ENCODE results near the gene SPAG5.
A peak's percentile ranks its signal among the peaks of the same experiment; 100 is the strongest.

Gene SPAG5, protein sequence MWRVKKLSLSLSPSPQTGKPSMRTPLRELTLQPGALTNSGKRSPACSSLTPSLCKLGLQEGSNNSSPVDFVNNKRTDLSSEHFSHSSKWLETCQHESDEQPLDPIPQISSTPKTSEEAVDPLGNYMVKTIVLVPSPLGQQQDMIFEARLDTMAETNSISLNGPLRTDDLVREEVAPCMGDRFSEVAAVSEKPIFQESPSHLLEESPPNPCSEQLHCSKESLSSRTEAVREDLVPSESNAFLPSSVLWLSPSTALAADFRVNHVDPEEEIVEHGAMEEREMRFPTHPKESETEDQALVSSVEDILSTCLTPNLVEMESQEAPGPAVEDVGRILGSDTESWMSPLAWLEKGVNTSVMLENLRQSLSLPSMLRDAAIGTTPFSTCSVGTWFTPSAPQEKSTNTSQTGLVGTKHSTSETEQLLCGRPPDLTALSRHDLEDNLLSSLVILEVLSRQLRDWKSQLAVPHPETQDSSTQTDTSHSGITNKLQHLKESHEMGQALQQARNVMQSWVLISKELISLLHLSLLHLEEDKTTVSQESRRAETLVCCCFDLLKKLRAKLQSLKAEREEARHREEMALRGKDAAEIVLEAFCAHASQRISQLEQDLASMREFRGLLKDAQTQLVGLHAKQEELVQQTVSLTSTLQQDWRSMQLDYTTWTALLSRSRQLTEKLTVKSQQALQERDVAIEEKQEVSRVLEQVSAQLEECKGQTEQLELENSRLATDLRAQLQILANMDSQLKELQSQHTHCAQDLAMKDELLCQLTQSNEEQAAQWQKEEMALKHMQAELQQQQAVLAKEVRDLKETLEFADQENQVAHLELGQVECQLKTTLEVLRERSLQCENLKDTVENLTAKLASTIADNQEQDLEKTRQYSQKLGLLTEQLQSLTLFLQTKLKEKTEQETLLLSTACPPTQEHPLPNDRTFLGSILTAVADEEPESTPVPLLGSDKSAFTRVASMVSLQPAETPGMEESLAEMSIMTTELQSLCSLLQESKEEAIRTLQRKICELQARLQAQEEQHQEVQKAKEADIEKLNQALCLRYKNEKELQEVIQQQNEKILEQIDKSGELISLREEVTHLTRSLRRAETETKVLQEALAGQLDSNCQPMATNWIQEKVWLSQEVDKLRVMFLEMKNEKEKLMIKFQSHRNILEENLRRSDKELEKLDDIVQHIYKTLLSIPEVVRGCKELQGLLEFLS

DNA sequence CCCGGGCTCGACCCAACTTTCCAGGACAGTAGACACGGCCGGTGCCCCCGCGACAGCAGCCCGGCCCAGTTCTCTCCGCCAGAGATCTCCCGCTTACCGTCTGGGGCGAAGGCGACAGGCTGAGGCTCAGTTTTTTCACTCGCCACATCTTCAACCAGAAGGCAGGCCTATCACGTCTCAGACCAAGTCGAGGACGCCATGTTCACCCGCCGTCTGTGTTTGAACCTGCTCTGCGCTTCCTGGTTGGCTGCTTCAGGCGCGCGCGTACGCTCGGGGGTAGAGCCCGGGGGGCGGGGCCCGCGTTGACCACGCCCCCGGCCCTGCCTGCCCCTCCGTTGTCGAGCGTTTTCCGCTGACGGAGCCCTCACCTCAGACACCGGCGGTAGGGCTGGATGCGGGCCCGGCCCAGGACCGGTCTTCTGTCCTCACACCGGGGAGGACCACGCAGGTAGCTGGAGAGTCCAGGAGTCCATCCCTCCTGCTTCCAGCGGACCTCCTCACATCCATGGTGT, at the start of gene SPAG5:
Gene SPAG5, minus strand, starts transcription at position 227 of the 512 bp plus-strand sequence. Its CDS starts 79 bp downstream, at position 148.
- peak; percentile 45 for FAIRE-seq

DNA sequence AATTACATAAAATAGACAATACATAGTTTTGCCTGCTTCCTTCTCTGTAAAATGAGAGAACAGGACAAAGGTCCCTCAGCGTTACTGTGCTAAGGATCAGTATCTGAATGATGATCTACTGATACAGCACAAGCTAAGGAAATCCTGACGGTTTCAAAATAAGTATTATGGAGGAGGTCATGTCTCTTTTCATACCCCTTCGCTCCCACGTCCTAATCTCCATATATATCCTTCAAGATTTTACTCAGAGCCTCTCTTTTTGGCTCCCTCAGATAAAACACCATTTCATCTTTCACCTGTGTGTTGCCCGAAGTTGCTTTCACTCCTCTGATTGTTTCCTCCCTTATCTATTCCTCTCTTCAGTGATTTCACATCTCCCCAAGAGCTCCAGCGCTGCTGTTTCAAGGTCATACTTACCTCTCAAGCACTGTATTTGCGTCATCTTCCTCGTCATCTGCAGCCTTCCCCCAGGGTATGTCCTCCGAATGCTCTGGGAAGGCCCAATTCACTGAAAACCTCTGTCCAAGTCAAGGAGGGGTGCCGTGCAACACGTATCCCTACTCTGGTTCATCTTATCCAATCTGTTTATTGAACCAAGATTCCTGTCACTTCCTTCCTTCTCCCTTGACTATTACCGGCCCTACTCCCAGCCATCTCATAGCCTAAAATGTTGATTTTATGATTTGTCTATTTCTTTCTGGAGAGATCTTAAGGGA, 47.4 kb upstream of the SPAG5 start:
- FAIRE-seq (no peak), DNase-seq (ENCODE audit: low spot score) (no peak)

More for the DNA sequence above, at the start of gene SPAG5:
- peak; percentile 88 for DNase-seq (ENCODE audit: low spot score)

DNA sequence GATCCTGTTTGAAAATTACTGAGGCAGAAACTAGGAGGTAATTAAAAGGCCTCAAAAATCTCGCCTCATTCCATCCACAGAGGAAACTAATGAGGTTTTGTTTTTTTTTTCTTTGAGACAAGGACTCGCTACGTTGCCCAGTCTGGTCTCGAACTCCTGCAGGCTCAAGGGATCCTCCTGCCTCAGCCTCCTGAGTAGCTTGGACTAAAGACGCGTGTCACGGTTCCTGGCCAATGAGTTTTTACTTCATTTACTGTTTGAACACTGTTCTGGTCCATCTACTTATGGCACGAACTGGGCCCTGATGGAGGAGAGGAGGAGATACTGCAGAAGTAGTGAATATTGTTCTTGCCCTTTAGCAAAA, 46.7 kb upstream of the SPAG5 start:
- DNase-seq (ENCODE audit: low spot score) (no peak), FAIRE-seq (no peak)

DNA sequence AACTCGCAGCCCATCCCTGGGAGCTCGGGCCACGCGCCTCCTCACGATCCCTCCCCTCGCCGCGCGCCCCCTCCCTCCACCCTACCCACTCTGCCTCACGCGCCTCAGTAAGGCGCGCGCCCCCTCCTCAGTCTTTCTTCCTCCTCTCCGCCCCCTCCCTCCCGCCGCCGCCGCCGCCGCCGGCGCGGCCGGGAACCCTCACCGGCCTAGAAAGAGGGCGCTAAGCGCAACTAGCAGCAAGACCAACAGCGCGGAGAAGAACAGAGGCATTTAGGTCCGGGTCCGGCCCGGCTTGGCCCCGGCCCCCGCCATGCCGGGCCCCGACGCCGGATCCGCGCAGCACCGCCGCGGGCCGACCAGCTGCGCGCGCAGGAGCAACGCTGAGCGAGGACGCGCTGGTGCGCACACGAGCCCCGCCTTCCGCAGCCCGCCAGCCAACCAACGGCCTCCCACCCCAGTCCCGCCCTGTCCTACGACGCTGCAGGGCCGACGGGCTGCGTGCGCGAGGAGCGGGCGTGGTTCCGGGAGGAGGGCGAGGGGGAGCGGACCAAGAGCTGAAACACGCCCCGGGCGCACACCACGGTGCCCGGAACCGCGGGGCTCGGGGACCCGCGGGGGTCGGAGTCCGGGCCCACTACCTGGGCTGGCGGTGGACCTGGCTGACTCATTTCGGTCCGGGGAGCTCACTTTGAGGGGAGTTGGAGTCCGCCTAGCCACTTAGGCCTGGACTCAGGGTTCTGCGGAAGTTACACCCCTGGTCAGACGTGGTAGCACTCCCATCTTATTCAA, 46.2 kb upstream of the SPAG5 start, which contains the start of gene BLTP2:
Gene BLTP2, minus strand, starts transcription at position 372 of the 789 bp plus-strand sequence. Its CDS starts 102 bp downstream, at position 270.
- DNase-seq (ENCODE audit: low spot score) = peak; percentile 75
- no peak for FAIRE-seq

GRCh38 chr17:28643983-28644786, 45.4 kb upstream of the SPAG5 start:
- FAIRE-seq = peak; percentile 59

GRCh38 chr17:28641579-28641978, 42.8 kb upstream of the SPAG5 start:
- DNase-seq (ENCODE audit: low spot score) (no peak), FAIRE-seq (no peak)

More at GRCh38 chr17:28643983-28644786, 45.4 kb upstream of the SPAG5 start:
- DNase-seq (ENCODE audit: low spot score) = peak; percentile 29

GRCh38 chr17:28635506-28635905, 36.7 kb upstream of the SPAG5 start:
- DNase-seq (ENCODE audit: low spot score) = no peak
- no peak for FAIRE-seq

DNA sequence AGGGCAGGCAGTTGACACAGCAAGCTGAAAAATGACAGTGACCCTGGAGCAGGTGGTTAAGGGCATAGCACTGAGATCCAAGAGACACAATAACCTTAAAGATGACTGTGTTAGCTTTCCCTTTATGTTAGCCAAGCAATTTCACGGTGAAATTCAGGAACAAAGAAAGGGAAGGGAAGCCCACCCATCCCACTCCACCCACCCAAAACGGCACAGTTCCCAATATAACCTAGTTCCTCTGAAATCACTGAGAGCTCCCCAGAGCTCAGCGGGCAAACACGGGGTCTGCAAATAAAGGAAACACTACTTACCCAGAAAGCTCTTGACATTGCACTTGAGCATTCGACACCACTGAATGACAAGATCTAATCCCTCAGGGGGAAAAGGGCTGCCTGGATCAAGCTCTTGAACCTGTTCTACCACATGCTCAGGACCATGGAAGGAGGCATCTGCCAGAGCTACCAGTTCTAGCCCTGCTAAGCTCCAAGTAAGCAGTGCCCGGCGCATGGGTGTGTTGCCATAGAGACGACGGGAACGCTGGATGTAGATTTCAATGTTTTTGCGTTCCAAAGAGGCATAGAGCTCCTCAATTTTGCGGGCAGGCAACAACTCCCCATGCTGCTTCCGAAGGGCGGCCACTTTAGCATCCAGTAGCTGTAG, 35.5 kb upstream of the SPAG5 start:
- no peak for DNase-seq (ENCODE audit: low spot score)
- FAIRE-seq = no peak

DNA sequence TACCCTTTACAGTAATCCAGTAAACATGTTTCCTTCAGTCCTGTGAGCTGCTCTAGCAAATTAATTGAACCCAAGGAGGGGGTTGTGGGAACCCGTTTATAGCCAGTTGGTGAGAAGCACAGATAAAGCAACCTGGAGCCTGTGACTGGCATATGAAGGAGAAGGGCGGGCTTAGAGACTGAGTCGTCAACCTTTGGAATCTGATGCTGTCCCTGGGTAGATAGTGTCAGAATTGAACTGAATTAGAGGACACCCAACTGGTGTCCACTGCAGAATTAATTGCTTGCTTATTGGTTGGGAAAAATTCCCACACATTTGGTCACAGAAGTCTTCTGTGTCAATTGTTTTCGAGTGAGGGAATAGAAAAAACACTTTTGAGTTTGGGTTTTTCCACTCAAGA, 28.0 kb upstream of the SPAG5 start:
- DNase-seq (ENCODE audit: low spot score) (no peak), FAIRE-seq (no peak)

DNA sequence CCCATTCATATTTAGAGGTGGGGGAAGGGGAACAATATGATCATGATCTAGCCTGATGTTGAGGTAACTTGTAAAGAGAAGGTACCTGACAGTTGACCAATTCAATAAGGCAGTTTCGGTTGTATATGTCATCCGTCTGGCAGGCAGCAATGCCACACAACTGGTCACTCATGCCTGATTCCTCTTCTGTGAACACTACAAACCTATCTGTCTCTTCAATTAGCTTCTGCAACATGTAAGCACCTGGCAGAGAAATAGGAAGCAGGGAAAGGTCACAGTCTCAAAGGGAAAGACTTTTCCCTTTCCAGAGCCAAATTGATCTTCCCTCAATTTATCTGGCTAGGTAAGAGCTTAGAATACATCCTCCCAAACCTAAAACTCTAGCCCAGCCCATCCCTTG, 25.3 kb upstream of the SPAG5 start:
- DNase-seq (ENCODE audit: low spot score) (no peak), FAIRE-seq (no peak)

DNA sequence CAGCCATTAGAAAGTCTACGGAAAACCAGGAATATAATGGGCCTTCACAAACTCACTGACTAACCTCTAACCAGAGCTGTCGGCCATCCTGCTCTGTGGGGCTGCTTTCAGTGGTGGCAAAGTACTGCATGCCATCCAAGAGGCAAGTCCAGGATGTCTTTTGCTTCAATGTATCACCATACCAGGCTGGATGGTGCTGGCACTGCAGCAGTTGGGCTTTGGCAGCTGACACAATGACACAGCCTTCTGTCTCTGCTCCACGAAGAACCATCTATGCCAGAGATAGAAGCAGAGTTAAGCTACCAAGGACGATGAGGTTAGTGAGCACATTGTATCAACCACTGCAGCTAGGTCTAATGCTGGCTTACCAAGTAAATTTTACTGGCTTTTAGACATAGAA, 24.9 kb upstream of the SPAG5 start:
- DNase-seq (ENCODE audit: low spot score) (no peak), FAIRE-seq (no peak)

GRCh38 chr17:28622186-28622585, 23.4 kb upstream of the SPAG5 start:
- no peak for DNase-seq (ENCODE audit: low spot score)
- FAIRE-seq = no peak

- DNase-seq (ENCODE audit: low spot score) (no peak), FAIRE-seq (no peak)
These were observed 21.2 kb upstream of the SPAG5 start for GRCh38 chr17:28620010-28620409.

DNA sequence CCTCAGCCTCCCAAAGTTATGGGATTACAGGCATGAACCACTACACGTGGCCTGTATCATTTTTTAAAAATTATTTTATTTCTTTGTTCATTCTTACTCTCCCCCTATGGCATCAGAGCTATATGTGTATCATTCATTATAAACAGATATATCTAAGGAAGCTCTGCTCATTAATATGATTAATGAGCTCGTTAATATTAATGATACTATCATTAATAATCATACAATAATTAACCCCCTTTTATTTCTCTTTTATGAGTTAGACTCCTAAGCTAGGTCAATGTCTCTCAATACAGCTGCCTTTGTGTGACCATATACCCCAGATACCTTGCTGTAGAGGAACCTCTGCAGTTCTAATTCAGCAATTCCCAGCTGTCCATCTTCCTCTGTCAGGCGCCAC, 19.6 kb upstream of the SPAG5 start:
- DNase-seq (ENCODE audit: low spot score) (no peak), FAIRE-seq (no peak)

- FAIRE-seq (no peak), DNase-seq (ENCODE audit: low spot score) (no peak)
These were observed 17.5 kb upstream of the SPAG5 start for GRCh38 chr17:28616281-28616680.

DNA sequence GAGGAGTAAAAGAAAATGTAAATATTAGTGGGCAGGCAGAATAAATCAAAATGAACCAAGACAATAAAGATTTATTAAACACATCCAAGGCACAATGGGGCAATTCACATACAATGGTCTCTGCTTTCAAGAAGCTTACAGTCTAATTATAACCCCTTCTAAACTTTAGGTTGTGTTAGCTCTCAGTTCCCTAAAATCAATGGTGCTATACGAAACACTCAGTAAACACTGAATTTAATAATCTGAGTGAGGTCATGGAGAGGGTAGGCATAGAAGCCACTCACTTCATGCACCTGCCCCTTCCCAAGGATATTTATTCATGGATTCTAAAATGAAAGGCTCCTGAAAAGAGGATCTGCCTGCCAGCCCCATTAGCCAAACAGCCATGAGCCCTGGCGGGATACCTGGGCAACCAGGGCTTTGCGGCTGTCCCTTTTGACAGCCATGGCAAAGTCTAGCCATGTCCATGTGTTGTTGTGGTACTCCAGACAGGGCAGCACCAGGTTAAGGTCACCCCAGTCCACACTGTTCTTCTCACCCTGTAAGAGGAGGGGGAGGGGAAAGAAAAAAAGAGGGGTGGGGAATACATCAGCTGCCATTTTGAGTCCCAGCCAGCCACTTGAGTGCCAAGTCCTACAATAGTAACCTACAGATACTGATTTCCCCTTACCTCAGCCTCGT, 16.6 kb upstream of the SPAG5 start:
- no peak for DNase-seq (ENCODE audit: low spot score)
- FAIRE-seq = no peak

DNA sequence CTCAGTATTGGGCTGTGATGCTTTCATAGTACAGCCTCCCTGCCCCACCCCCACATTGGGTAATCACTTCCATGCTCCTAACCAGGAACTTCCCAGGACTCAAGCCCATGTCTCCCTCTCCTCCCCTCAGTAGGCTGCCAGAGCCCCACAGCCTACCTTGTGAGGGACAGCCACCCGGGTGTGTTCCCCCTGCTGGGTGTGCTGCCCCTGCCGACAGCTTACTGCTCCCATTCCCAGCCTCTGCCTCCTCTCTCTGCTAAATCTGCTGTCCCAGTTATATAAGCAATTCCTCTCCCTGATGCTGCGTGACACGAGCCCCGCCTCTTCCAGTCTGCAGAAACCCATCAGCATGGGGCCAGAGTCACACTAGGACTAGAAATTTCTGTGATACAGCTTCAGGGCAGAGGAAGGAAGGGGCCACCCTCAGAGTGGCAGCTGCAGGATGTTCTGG, 15.1 kb upstream of the SPAG5 start, which contains the start of gene RSKR:
Gene RSKR, minus strand, starts transcription at position 255 of the 451 bp plus-strand sequence. Its CDS starts 24 bp downstream, at position 231.
- no peak for DNase-seq (ENCODE audit: low spot score)
- no peak for FAIRE-seq

All from RCC 7860 (cell line).